Body of pancreas (tissue), 4 donors: ENCODE data around the gene SLC7A8. TPM values are rescaled to one million over a fixed set of nuclear protein-coding genes. Genes with fewer than 3 reads are reported as not detected.

Experiments used
- ATAC-seq: fragments of 150-250 bp; one replicate; pipeline ENCODE4 v1.9.1; 2016
- DNase-seq, 4 donors: peaks; one replicate each; pipeline ENCODE4 v3.0.0-alpha.2; 2019
- H3K27ac ChIP-seq, 4 donors: fragments of 200-600 bp; sonication (generic); 1 replicate in 3 of 4; 2 replicates in 1 of 4; pipeline versions ENCODE4 v1.5.1 to v1.6.1; 2016 to 2019; ENCODE audit warnings: mild to moderate bottlenecking in 1 of 4, mixed read lengths in 1 of 4, moderate library complexity in 1 of 4
- H3K27me3 ChIP-seq, 2 donors: fragments of 200-600 bp; sonication (generic); one replicate each; pipeline ENCODE4 v1.6.0; 2016; ENCODE audit warnings: mild to moderate bottlenecking in 1 of 2
- H3K36me3 ChIP-seq, 2 donors: fragments of 200-600 bp; sonication (generic); replicated peaks in 1 of 2; 2 replicates each; pipeline ENCODE4 v1.5.1; 2016; ENCODE audit warnings: low read depth in 2 of 2; ENCODE audit not compliant: insufficient read depth in 1 of 2
- H3K4me1 ChIP-seq: fragments of 200-600 bp; sonication (generic); one replicate; pipeline ENCODE4 v1.6.0; 2016
- H3K4me3 ChIP-seq, 2 donors: fragments of 200-600 bp; sonication (generic); 1 replicate in 1 of 2; 2 replicates in 1 of 2; pipeline ENCODE4 v1.5.1; 2016 to 2019
- H3K9me3 ChIP-seq, 3 donors: fragments of 200-600 bp; sonication (generic); 1 replicate in 2 of 3; 2 replicates in 1 of 3; pipeline ENCODE4 v1.5.1; 2016
- CTCF ChIP-seq, 7 experiments: fragments of 450-650 bp in 4 of 7; fragments of 200-600 bp in 3 of 7; sonication (generic) in 3 of 7; IDR thresholded peaks; one replicate each; pipeline ENCODE4 v1.5.1; 2016 to 2019; ENCODE audit warnings: antibody characterized with exemption in 7 of 7
- POLR2A ChIP-seq, 3 donors: fragments of 450-650 bp; IDR thresholded peaks; one replicate each; pipeline ENCODE4 v1.6.1; 2016; ENCODE audit warnings: antibody characterized with exemption in 3 of 3, mild to moderate bottlenecking in 2 of 3
- WGBS, 2 donors: methylation state at CpG; one replicate each; pipeline ENCODE4 v1.1.5; 2017; 5-methylcytosine and 5-hydroxymethylcytosine counted together
- intact Hi-C: fragments of 100-400 bp; cut with DNase I; formaldehyde crosslinking; loops from one replicate; pipeline ENCODE4 v1.15.1; 2023
- total RNA-seq, 2 donors: library from RNA; depleted of rRNA; stranded (reverse); fragments of >200 nt; gene quantifications; one replicate each; pipeline ENCODE4 v1.1.0, GENCODE V29; 2016

Gene SLC7A8
- total RNA-seq, 2 donors from 2014 or later = 17.8 to 18.2 TPM

GRCh38 chr14:23142826-23143225 is 40.6 kb downstream of the SLC7A8 start:
- intact Hi-C loops = no loop called here
- H3K36me3 ChIP-seq = no peaks in the 10 kb centered on the region
- H3K4me1 ChIP-seq = peaks cover 17% of the 10 kb centered on the region
- no peak for TF ChIP-seq CTCF (IDR thresholded peaks at IDR 0.05)
- TF ChIP-seq POLR2A (IDR thresholded peaks at IDR 0.05) = no peak
- no peaks in the 10 kb centered on the region for H3K27me3 ChIP-seq
- DNase-seq (no peak), ATAC-seq (no peak)
- H3K27ac ChIP-seq = no peak overlapping the region
- no peaks in the 10 kb centered on the region for H3K9me3 ChIP-seq
- H3K4me3 ChIP-seq = no peak overlapping the region
- WGBS, 2 donors = 81 to 85% methylated on average over 4 of the region's 4 CpGs

- no peak overlapping the region for H3K4me3 ChIP-seq
- no peaks in the 10 kb centered on the region for H3K36me3 ChIP-seq
- ATAC-seq (peak; percentile 98), DNase-seq (peak; percentile 78 to 85 (median 82))
- 56 to 57% methylated on average over 7 of the region's 7 CpGs for WGBS, 2 donors
- H3K4me1 ChIP-seq = peaks cover 13% of the 10 kb centered on the region
- intact Hi-C loops = no loop called here
- no peaks in the 10 kb centered on the region for H3K9me3 ChIP-seq
- TF ChIP-seq POLR2A (IDR thresholded peaks at IDR 0.05) (no peak), CTCF (IDR thresholded peaks at IDR 0.05) (no peak)
- H3K27me3 ChIP-seq = no peaks in the 10 kb centered on the region
- H3K27ac ChIP-seq = peak overlapping the region in 2 of 4 donors; percentile 32 to 42
Measured at GRCh38 chr14:23141706-23142444, 41.6 kb downstream of the SLC7A8 start.

GRCh38 chr14:23140371-23140770 is 43.1 kb downstream of the SLC7A8 start:
- DNase-seq = no peak
- TF ChIP-seq CTCF (IDR thresholded peaks at IDR 0.05) (no peak), POLR2A (IDR thresholded peaks at IDR 0.05) (no peak)
- H3K9me3 ChIP-seq = no peaks in the 10 kb centered on the region
- H3K4me1 ChIP-seq = peaks cover 7% of the 10 kb centered on the region
- H3K36me3 ChIP-seq = no peaks in the 10 kb centered on the region
- intact Hi-C loops = no loop called here
- H3K27ac ChIP-seq = no peak overlapping the region
- no peaks in the 10 kb centered on the region for H3K27me3 ChIP-seq
- H3K4me3 ChIP-seq = no peak overlapping the region
- ATAC-seq = no peak
- 93 to 96% methylated on average over 6 of the region's 6 CpGs for WGBS, 2 donors

GRCh38 chr14:23139874-23140273 is 43.6 kb downstream of the SLC7A8 start:
- H3K27ac ChIP-seq = no peak overlapping the region
- H3K9me3 ChIP-seq = no peaks in the 10 kb centered on the region
- intact Hi-C loops = no loop called here
- H3K4me3 ChIP-seq = no peak overlapping the region
- peaks cover 7% of the 10 kb centered on the region for H3K4me1 ChIP-seq
- TF ChIP-seq CTCF (IDR thresholded peaks at IDR 0.05) = no peak
- TF ChIP-seq POLR2A (IDR thresholded peaks at IDR 0.05) = no peak
- ATAC-seq (no peak), DNase-seq (no peak)
- no peaks in the 10 kb centered on the region for H3K36me3 ChIP-seq
- 83 to 97% methylated on average over 2 of the region's 2 CpGs for WGBS, 2 donors
- H3K27me3 ChIP-seq = no peaks in the 10 kb centered on the region
